HepG2 (cell line): ENCODE measurements around the gene MPV17L. TPM values are rescaled to one million over a fixed set of nuclear protein-coding genes. Genes with fewer than 3 reads are reported as not detected.
A peak's percentile ranks its signal among the peaks of the same experiment; 100 is the strongest.

Experiments used
- BHLHE40 ChIP-seq: IDR thresholded peaks from 2 replicates; pipeline ENCODE4 v1.6.1; 2011; ENCODE audit warnings: low read length, improper control_type of control experiment
- BRCA1 ChIP-seq: sonication (generic); formaldehyde crosslinking; IDR thresholded peaks from 2 replicates; pipeline ENCODE4 v1.4.0; 2020; ENCODE audit warnings: missing genetic modification reagents
- ELF1 ChIP-seq: sonication (generic); formaldehyde crosslinking; IDR thresholded peaks from 2 replicates; pipeline ENCODE4 v1.4.0; 2020; ENCODE audit warnings: missing genetic modification reagents
- ELF3 ChIP-seq: IDR thresholded peaks from 2 replicates; pipeline ENCODE4 v1.6.1; 2016; ENCODE audit warnings: missing genetic modification reagents, missing compliant biosample characterization
- FOXC1 ChIP-seq: sonication (generic); formaldehyde crosslinking; IDR thresholded peaks from 2 replicates; pipeline ENCODE4 v1.8.0; 2022; ENCODE audit warnings: mild to moderate bottlenecking, missing genetic modification reagents, borderline replicate concordance
- GMEB2 ChIP-seq: IDR thresholded peaks from 2 replicates; pipeline ENCODE4 v1.6.1; 2016; ENCODE audit warnings: missing biosample characterization, missing genetic modification reagents, low read depth
- RFXANK ChIP-seq: IDR thresholded peaks from 2 replicates; pipeline ENCODE4 v1.6.1; 2016
- TEAD3 ChIP-seq: optimal IDR thresholded peaks from 2 replicates; pipeline ENCODE3; 2016; ENCODE audit warnings: borderline replicate concordance
- ZBTB40 ChIP-seq, 2 experiments: fragments of 450-650 bp in 1 of 2; sonication (generic) in 1 of 2; formaldehyde crosslinking in 1 of 2; IDR thresholded peaks; 2 replicates each; pipeline versions ENCODE4 v1.6.1 to v1.8.0; 2016 to 2022; ENCODE audit warnings: antibody characterized with exemption in 1 of 2, mild to moderate bottlenecking in 1 of 2, missing genetic modification reagents in 1 of 2
- ZNF275 ChIP-seq: sonication (generic); formaldehyde crosslinking; IDR thresholded peaks from 2 replicates; pipeline ENCODE4 v1.8.0; 2022; ENCODE audit warnings: missing genetic modification reagents, mild to moderate bottlenecking, inconsistent platforms, borderline replicate concordance
- ZNF431 ChIP-seq: sonication (generic); formaldehyde crosslinking; IDR thresholded peaks from 2 replicates; pipeline ENCODE4 v1.9.0; 2022; ENCODE audit warnings: missing genetic modification reagents, low read depth, mild to moderate bottlenecking, borderline replicate concordance
- ZNF446 ChIP-seq: sonication (generic); formaldehyde crosslinking; IDR thresholded peaks from 2 replicates; pipeline ENCODE4 v1.5.0; 2020; ENCODE audit warnings: mild to moderate bottlenecking, missing genetic modification reagents
- polyA plus RNA-seq, 8 experiments: library from polyadenylated mRNA; depleted of rRNA in 3 of 8; stranded (reverse) in 7 of 8; unstranded in 1 of 8; fragments of >200 nt; fragmentation: Illumina TruSeq in 4 of 8; extraction: Trizol in 4 of 8; gene quantifications; 2 replicates each; pipeline versions ENCODE4 v1.2.1 to v1.2.3, GENCODE V29; 2011 to 2016; ENCODE audit warnings: low read depth in 4 of 8, missing spikeins in 1 of 8, mixed read lengths in 1 of 8; ENCODE audit not compliant: insufficient read depth in 1 of 8
- total RNA-seq, 5 experiments: library from RNA; depleted of rRNA; stranded (reverse); fragments of >200 nt; fragmentation: Illumina TruSeq; extraction: Trizol; gene quantifications; 2 replicates each; pipeline ENCODE4 v1.2.3, GENCODE V29; 2016; ENCODE audit warnings: low read depth in 1 of 5
- TF ChIP-seq, protein P1 (sequence below): sonication (generic); formaldehyde crosslinking; IDR thresholded peaks from 2 replicates; pipeline ENCODE4 v1.8.1; 2022; ENCODE audit warnings: low read depth, mild to moderate bottlenecking, missing genetic modification reagents
- TF ChIP-seq, protein P2 (sequence below): sonication (generic); formaldehyde crosslinking; IDR thresholded peaks from 2 replicates; pipeline ENCODE4 v1.4.0; 2020; ENCODE audit warnings: missing genetic modification reagents; ENCODE audit errors: not compliant biosample characterization

Gene MPV17L
- total and polyA plus RNA-seq, 2 of the 13 experiments (the other 11 are each of a cell fraction or from before 2014, with no cell fraction given): 34.7 to 63.8 TPM

DNA sequence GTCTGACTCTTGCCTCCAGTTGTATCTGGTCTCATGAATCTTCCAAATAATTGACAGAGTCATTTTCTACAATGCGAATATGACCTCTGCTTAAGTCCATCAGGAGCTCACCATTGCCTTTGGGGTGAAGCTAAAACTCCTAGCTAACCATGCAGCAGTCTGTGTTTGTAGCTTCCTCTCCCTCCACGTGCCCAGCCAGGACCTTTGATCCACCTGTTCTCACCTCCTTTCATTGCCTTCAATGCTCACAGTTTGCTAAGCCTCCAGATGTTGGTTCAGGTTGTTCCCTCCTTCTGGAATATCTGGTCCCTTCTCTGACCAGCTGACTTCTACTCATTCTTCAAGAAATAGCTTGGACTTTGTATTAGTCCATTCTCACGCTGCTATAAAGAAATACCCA lies 61.8 kb downstream of the MPV17L start (continued):
- TF ChIP-seq ZBTB40 (IDR thresholded peaks at IDR 0.05): no peak
- no peak for TF ChIP-seq ZBTB40 (CRISPR knock-in tag; IDR thresholded peaks at IDR 0.05)
- no peak for TF ChIP-seq FOXC1
- TF ChIP-seq ZNF446 (CRISPR knock-in tag): no peak
- TF ChIP-seq ELF3 (CRISPR knock-in tag): no peak
- TF ChIP-seq, protein P1, sequence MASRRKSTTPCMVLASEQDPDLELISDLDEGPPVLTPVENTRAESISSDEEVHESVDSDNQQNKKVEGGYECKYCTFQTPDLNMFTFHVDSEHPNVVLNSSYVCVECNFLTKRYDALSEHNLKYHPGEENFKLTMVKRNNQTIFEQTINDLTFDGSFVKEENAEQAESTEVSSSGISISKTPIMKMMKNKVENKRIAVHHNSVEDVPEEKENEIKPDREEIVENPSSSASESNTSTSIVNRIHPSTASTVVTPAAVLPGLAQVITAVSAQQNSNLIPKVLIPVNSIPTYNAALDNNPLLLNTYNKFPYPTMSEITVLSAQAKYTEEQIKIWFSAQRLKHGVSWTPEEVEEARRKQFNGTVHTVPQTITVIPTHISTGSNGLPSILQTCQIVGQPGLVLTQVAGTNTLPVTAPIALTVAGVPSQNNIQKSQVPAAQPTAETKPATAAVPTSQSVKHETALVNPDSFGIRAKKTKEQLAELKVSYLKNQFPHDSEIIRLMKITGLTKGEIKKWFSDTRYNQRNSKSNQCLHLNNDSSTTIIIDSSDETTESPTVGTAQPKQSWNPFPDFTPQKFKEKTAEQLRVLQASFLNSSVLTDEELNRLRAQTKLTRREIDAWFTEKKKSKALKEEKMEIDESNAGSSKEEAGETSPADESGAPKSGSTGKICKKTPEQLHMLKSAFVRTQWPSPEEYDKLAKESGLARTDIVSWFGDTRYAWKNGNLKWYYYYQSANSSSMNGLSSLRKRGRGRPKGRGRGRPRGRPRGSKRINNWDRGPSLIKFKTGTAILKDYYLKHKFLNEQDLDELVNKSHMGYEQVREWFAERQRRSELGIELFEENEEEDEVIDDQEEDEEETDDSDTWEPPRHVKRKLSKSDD: no peak
- TF ChIP-seq BRCA1 (CRISPR knock-in tag): no peak
- TF ChIP-seq BHLHE40: peak; percentile 80
- no peak for TF ChIP-seq ZNF431
- TF ChIP-seq TEAD3: peak; percentile 26
- no peak for TF ChIP-seq GMEB2 (CRISPR knock-in tag)
- TF ChIP-seq ELF1 (CRISPR knock-in tag): no peak
- TF ChIP-seq RFXANK (CRISPR knock-in tag): no peak
- TF ChIP-seq, protein P2, sequence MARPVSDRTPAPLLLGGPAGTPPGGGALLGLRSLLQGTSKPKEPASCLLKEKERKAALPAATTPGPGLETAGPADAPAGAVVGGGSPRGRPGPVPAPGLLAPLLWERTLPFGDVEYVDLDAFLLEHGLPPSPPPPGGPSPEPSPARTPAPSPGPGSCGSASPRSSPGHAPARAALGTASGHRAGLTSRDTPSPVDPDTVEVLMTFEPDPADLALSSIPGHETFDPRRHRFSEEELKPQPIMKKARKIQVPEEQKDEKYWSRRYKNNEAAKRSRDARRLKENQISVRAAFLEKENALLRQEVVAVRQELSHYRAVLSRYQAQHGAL (CRISPR knock-in tag): no peak
- TF ChIP-seq ZNF275: no peak
